Central memory CD8-positive, alpha-beta T cell (primary cell): ENCODE measurements around the gene SPATA32.
"Not testable (repeated sequence)": the region's sequence is repeated elsewhere in the genome, so short reads cannot be mapped to it uniquely, and the experiment has no call there.

Experiments used
- ATAC-seq: fragments of 150-1000 bp; cut with Tn5 transposase; replicated peaks from 2 replicates; pipeline ENCODE4 v1.10.0; 2022; ENCODE audit warnings: mild to moderate bottlenecking, moderate FRiP score, moderate number of reproducible peaks; ENCODE audit not compliant: poor library complexity, severe bottlenecking; ENCODE audit errors: extremely low read depth
- DNase-seq, 2 donors: peaks; one replicate each; pipeline ENCODE4 v3.0.0; 2021; ENCODE audit warnings: low spot score in 2 of 2
- H3K27ac Mint-ChIP-seq: one replicate; pipeline ENCODE4 v1.8.0; 2022; ENCODE audit warnings: low read depth, mild to moderate bottlenecking, moderate library complexity, mixed read lengths
- H3K27me3 Mint-ChIP-seq: one replicate; pipeline ENCODE4 v1.8.0; 2022; ENCODE audit warnings: mixed read lengths
- H3K36me3 Mint-ChIP-seq: one replicate; pipeline ENCODE4 v1.8.0; 2022; ENCODE audit warnings: mild to moderate bottlenecking, moderate library complexity, mixed read lengths; ENCODE audit not compliant: insufficient read depth
- H3K4me1 Mint-ChIP-seq: one replicate; pipeline ENCODE4 v1.8.0; 2022; ENCODE audit warnings: mixed read lengths
- H3K4me3 Mint-ChIP-seq: one replicate; pipeline ENCODE4 v1.8.0; 2022; ENCODE audit warnings: mild to moderate bottlenecking, moderate library complexity, mixed read lengths
- H3K9me3 Mint-ChIP-seq: one replicate; pipeline ENCODE4 v1.8.0; 2022; ENCODE audit warnings: mixed read lengths

Gene SPATA32

DNA sequence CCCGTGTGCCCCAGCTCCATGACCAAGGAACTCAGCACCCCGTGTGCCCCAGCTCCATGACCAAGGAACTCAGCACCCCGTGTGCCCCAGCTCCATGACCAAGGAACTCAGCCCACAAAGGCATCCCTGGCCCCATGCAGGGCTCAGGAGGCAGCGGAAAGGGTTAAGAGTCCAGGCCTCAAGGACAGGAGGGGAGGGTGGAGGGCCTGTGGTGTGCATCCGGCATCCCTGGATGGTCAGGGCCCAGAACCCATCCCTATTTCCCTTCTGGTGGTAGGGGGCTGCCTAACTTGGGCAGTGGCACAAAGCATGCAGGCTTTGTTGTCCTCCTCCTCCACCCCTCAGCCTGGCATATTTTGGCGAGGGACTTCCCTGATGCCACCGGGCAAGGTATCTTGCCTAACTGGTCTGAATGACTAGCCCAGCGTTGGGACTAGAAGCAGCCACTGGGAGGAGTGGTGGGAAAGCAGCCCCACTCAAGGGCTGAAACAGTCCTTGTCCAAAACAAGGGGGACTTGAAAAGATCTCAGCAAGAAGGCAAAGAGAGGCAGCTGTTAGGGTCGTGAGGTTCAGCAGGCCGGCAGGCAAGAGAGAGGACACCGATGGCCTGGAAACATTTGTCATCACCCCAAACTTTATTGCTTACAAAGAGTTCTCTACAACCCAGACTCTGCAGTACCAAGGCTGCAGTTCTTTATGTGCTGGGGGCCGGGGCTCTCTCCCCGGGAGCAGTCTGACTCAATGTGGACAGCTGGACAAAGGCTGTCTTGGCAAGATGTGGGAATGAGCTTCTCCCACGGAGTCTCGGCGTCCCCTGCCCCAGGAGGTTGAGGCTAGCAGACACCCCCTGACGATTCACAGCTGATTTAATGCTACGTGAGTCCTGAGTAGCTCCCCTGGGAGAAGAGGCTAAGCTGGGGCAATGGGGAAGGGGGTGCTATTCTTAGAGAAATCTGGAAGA, 902 bp upstream of the SPATA32 start:
- ATAC-seq (no peak), DNase-seq (no peak)
- Mint-ChIP-seq H3K36me3 (peaks cover 16% of the 10 kb centered on the region), H3K27me3 (no peaks in the 10 kb centered on the region), H3K9me3 (no peaks in the 10 kb centered on the region), H3K4me3 (peak overlapping the region; percentile 82), H3K27ac (peak overlapping the region; percentile 53), H3K4me1 (peaks cover under 1% of the 10 kb centered on the region)

DNA sequence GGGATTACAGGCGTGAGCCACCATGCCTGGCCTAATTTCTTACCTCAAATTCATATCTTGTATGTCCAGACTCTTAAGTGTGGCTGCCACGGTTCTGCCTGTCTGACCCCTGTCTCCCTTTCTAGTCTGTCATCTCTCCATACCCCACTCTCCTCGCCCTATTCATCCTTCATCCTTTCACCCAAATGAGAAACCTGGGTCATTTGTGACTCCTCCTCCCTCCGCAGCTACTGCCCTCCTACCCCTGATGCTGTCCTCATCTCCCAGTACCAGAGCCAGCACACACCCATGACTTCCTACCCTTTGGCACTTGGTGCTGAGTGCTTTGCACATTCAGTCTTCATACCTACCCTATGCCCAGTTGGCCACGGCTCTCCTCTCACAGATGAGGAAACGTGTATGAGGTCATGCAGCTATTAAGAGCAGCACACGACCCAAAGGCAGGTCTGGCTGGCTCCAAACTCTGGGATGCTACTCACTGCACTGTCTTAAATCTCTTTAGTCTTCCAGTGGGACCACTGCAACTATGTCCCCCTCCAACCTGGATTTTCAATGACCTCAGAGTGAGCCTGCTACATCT, 1.6 kb downstream of the SPATA32 start:
- H3K27ac Mint-ChIP-seq, result no peak overlapping the region
- peaks cover 7% of the 10 kb centered on the region for H3K36me3 Mint-ChIP-seq
- no peaks in the 10 kb centered on the region for H3K27me3 Mint-ChIP-seq
- no peak overlapping the region for H3K4me3 Mint-ChIP-seq
- H3K9me3 Mint-ChIP-seq, result no peaks in the 10 kb centered on the region
- H3K4me1 Mint-ChIP-seq, result peaks cover 9% of the 10 kb centered on the region
- no peak for DNase-seq
- ATAC-seq, result no peak

DNA sequence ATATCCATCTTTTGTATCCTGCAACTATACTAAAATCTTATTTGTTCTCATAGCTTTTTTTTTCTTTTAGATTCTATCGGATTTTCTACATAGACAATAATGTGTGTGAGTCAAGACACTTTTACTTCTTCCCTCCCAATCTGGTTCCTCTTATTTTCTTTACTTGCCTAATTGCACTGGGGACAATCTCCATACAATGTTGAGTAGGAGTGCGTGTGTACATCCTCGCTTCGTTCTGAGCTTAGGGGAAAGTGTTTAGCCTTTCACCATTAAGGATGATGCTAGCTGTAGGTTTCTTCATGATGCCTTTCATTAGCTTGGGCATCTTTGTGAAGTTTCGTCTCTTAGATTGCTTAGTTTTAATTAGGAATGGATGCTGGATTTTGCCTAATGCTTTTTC, 2.9 kb downstream of the SPATA32 start:
- ATAC-seq (no peak), DNase-seq (no peak)
- H3K9me3 Mint-ChIP-seq, result no peaks in the 10 kb centered on the region
- no peak overlapping the region for H3K27ac Mint-ChIP-seq
- peaks cover 16% of the 10 kb centered on the region for H3K4me1 Mint-ChIP-seq
- H3K27me3 Mint-ChIP-seq, result no peaks in the 10 kb centered on the region
- H3K36me3 Mint-ChIP-seq, result peaks cover 3% of the 10 kb centered on the region
- H3K4me3 Mint-ChIP-seq, result no peak overlapping the region

DNA sequence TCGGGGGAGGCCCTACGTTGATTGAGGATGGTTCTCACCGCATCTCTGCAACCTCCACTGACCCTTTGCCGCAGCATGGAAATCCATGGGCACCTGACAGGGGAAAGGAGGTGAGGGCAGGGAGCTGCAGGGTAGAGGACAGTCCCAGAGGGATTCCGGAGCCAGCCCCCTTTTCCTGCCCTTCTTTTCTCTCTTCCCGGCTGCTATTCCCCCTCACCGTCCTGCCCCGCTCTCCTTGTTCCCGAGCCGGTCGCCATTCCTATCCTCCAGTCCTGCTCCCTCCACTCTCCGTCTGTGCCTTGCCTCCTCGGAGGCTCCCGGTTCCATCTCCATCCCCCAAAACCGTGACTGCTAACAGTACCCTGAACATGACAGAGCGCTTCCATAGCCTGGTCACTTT, 4.8 kb downstream of the SPATA32 start:
- Mint-ChIP-seq H3K27ac (peak overlapping the region; percentile 67), H3K9me3 (no peaks in the 10 kb centered on the region), H3K36me3 (peaks cover 3% of the 10 kb centered on the region), H3K4me1 (peaks cover 34% of the 10 kb centered on the region), H3K4me3 (no peak overlapping the region), H3K27me3 (no peaks in the 10 kb centered on the region)
- DNase-seq, result no peak
- ATAC-seq, result no peak

DNA sequence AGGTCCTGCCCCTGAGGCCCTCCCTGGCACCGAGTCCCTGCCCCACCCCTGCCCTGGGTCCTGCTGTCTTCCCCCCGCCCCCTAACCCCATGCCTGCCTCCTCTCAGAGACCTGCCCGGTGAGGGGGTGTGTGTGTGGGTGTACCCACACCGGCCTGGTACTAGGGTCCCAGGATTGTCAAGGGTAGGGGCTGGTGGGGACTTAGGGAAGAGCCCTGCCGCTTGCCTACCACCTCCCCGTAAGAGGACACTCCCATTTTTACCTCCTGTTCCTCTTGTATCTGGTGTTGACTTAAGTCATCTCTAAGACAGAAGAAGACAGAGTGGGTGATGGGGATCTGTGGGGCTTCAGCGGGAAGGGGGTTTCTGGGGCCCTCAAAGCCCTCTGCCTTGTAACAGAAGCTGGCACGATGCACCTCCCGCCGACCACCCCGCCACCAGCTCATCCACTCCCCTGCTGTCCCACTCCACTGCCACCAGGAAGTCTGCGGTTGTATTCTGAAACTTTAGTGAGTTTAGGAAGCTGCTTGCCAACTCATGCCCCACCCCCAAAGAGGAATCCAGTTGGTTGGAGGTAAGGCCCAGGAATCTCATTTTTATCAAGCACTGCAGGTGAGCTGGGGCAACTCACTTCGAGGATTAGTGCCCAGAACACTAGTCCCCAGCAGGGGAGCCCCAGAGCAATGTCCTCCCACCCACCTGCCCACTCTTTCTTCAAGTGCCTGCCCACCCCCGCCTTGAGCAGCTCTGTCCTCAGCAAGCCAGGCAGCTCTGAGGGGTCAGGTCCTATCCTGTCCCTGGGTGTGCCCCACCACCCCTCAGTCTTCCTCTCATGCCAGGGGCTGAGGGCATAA, 5.6 kb downstream of the SPATA32 start:
- Mint-ChIP-seq H3K36me3 (peaks cover 4% of the 10 kb centered on the region), H3K4me3 (no peak overlapping the region), H3K4me1 (peaks cover 36% of the 10 kb centered on the region), H3K27me3 (no peaks in the 10 kb centered on the region), H3K9me3 (no peaks in the 10 kb centered on the region), H3K27ac (no peak overlapping the region)
- DNase-seq (no peak), ATAC-seq (no peak)

DNA sequence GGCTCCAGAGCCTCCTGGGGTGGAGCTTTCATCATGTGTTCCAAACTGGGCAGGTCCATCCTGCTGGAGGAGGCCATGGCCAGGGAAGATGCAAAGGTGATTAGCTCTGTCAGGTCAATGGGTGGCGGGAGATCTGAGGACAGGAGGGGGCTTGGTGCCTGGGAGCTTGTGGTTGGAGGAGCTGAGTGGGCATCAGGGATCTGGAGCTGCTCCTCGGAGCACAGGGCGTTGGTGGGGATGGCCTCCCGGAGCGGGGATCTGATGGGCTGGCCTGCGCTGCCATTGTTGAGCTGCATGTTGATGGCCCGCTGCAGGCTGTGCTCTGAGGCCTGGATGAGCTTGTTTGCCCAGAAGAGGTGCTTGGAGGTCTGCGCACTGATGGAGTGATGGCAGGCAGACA, 6.5 kb downstream of the SPATA32 start:
- H3K4me3 Mint-ChIP-seq, result no peak overlapping the region
- no peak for ATAC-seq
- H3K4me1 Mint-ChIP-seq, result peaks cover 36% of the 10 kb centered on the region
- H3K36me3 Mint-ChIP-seq, result peaks cover 11% of the 10 kb centered on the region
- H3K9me3 Mint-ChIP-seq, result no peaks in the 10 kb centered on the region
- no peak for DNase-seq
- no peaks in the 10 kb centered on the region for H3K27me3 Mint-ChIP-seq
- H3K27ac Mint-ChIP-seq, result peak overlapping the region; percentile 71

DNA sequence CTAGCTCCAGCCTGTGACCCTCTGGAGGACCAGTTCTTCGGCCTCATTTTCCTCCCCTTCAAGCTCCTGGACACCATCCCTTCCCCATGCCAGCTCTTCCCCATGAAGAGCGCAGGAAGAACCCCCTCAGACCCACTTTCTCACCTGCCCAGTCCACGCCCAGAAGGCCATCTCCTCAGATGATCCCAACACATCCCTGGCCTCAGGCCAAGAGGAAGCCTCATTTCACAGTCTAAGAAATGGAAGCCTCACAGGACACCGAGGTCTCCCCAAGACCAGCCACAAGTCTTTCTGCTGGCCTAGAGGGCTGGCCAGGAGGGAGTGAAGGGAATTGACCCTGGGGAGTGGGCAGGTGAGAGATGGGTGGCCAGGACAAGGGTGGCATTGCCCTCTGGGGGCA, 8.0 kb downstream of the SPATA32 start:
- Mint-ChIP-seq H3K27me3 (no peaks in the 10 kb centered on the region), H3K4me3 (no peak overlapping the region), H3K4me1 (peaks cover 38% of the 10 kb centered on the region), H3K36me3 (peaks cover 17% of the 10 kb centered on the region), H3K27ac (peak overlapping the region; percentile 67), H3K9me3 (no peaks in the 10 kb centered on the region)
- no peak for DNase-seq
- no peak for ATAC-seq

DNA sequence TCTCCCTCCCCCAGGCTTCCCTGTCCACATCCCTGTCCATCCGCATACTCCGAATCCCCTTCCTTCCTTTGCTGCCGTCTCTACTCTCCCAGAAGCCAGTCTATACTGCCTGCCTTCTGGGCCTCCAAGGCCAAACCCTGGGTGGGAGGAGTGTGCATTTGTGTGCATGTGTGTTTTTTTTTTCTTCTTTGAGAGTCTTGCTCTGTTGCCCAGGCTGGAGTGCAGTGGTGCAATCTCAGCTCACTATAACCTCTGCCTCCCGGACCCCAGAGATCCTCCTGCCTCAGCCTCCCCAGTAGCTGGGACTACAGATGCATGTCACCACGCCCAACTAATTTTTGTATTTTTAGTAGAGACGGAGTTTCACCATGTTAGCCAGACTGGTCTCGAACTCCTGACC, 8.7 kb downstream of the SPATA32 start:
- not testable (repeated sequence) for H3K27ac Mint-ChIP-seq, DNase-seq, ATAC-seq, H3K9me3 Mint-ChIP-seq, H3K4me3 Mint-ChIP-seq, H3K27me3 Mint-ChIP-seq
- Mint-ChIP-seq H3K4me1 (peaks cover 44% of the 10 kb centered on the region), H3K36me3 (peaks cover 22% of the 10 kb centered on the region)

DNA sequence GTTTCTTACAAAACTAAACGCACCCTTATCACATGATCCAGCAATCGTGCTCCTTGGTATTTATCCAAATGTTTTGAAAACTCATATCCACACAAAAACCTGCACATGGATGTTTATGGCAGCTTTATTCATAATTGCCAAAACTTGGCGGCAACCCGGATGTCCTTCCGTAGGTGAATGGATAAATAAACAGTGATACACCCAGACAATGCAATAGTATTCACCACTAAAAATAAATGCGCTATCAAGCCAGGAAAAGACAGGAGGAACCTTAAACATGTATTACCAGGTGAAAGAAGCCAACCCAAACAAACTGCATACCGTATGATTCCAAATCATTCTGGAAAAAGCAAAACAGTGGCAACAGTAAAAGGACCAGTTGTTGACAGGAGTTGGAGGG, 10.0 kb downstream of the SPATA32 start:
- no peak overlapping the region for H3K4me3 Mint-ChIP-seq
- ATAC-seq, result no peak
- no peak for DNase-seq
- peaks cover 47% of the 10 kb centered on the region for H3K4me1 Mint-ChIP-seq
- H3K27ac Mint-ChIP-seq, result no peak overlapping the region
- no peaks in the 10 kb centered on the region for H3K27me3 Mint-ChIP-seq
- peaks cover 33% of the 10 kb centered on the region for H3K36me3 Mint-ChIP-seq
- H3K9me3 Mint-ChIP-seq, result no peaks in the 10 kb centered on the region

DNA sequence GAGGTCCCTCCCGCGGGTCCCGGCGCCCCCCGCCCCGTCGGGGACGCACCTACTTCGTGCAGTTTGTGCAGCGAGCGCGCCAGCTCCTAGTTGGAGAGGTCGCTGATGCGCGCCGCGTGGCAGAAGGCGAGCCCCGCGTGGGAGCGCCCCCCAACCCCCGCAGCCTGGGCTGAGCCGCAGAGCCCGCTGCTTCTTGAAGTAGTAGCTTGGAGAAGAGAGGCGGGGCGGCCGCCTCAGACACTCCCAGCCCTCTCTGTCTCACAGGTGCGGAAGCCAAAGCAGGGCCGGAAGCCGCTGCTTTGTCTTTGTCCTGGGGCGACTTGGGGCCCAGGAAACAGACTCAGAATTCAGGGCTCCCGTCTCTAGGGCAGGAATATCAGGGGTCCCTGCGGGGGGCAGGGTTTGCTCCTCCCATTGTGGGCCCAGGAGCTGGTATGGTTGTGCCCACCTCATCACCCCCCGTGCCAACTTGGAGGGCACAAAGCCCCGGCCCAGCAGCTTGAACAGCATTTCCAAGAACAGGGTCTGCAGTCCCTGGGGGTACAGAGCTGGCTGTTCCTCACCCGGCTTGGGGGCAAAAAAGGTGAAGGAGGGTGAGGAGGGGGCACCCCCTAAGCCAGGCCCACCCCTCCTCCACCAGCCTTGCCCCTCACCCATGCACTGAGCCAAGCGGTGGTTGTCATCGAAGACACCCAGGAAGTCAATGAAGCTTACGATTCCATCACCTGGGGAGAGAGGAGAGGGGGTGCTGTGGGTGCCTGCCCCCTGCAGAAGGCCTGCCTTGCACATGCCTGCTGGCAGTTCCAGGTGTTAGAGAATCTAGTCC, 13.5 kb downstream of the SPATA32 start:
- ATAC-seq (peak; percentile 83), DNase-seq (peak; percentile 69 to 79)
- peak overlapping the region; percentile 83 for H3K4me3 Mint-ChIP-seq
- H3K36me3 Mint-ChIP-seq, result peaks cover 61% of the 10 kb centered on the region
- H3K4me1 Mint-ChIP-seq, result peaks cover 54% of the 10 kb centered on the region
- no peaks in the 10 kb centered on the region for H3K9me3 Mint-ChIP-seq
- H3K27me3 Mint-ChIP-seq, result no peaks in the 10 kb centered on the region
- peak overlapping the region; percentile 94 for H3K27ac Mint-ChIP-seq

DNA sequence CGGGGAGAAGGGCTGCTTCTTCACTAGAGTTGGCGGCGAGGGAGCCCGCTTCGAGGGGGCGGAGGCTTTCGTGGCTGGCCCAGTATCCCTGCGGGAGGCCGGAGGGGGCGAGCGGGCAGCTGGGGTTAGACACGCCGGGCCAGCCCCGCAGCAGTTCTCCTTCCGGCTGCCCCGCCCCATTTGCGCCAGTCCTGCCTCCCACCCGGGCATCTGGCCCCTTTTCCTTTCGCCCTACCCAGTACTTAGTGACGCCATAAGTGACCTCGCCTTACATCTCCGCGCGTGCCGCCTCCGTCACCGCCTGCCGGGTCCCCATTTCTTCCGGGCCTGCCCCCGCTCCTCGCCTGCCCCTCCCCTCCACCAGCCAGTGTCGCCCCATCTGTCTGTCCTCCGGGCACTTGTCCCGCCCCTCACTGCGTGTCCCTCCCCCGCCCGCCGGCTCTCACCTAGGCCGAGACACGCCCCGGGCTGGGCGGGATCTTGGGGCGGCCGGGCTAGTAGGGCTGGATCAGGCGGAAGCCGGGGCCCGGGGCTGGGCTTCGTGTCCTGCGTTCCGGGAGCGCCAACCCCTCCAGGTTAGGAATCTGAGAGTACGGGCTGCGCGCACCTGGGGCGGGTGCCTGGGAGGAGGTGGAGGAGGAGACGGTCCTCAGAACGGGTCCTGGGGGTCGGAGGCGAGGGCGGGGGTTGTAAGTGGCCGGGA, 14.3 kb downstream of the SPATA32 start:
- ATAC-seq (peak; percentile 86), DNase-seq (peak; percentile 90 to 96)
- Mint-ChIP-seq H3K27me3 (no peaks in the 10 kb centered on the region), H3K4me3 (peak overlapping the region; percentile 83), H3K27ac (peak overlapping the region; percentile 94), H3K9me3 (no peaks in the 10 kb centered on the region), H3K36me3 (peaks cover 65% of the 10 kb centered on the region), H3K4me1 (peaks cover 51% of the 10 kb centered on the region)
